Measurements from ENCODE around the gene LARGE1.

Gene LARGE1

DNA sequence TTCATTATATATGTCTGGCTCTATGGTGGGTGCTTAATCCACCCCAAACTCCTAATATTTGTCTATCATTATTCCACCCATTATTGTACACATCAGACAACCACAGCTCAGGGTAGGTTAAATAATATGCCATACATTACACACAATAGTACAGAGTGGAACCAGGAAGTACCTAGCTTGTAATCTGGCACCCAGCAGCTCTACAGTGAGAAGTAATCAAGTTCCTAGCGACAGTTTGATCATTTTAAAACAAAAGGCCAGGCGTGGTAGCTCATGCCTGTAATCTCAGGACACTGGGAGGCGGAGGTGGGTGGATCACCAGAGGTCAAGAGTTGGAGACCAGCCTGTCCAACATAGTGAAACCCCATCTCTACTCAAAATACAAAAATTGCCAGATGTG lies 141.0 kb downstream of the LARGE1 start:
- no peak for DNase-seq (ENCODE audit: low read depth in 2 of 2)

DNA sequence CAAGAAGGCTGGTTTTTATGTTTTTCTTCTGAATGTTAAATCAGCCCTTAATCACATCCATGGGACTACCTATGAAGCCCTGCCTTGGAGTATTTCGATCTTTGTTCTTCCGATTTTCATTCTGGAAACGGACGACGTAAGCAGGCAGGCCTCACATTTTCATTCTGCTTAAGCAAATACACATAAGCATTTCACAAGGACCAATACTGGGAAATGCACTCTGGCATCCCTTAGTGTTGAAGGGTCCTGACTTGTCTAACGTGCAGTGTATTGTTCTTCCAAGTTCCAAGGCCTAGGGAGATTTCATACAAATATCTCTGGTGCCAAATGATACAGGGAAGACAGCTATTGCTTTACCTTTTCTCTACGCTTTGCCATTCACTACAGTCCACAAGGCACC lies 143.8 kb downstream of the LARGE1 start:
- no peak for DNase-seq (ENCODE audit: low read depth in 2 of 2)

DNA sequence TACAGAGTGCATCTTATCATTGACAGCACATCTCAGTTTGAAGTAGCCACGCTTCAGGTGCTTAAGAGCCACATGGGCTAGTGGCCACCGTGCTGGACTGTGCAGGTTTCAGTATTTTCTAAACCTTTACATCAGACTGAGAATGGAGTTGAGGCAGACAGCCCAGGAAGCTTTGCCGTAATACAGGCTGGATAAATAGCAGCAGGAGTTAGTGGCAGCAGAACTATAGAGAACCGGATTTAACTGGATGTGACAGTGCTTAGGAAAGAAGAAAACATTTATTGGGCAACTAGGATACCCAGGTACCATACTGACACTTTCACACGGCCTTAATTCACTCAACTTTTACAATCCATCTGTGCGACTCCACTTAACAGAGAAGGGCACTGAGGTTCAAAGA lies 145.5 kb downstream of the LARGE1 start:
- no peak for DNase-seq (ENCODE audit: low read depth in 2 of 2)

DNA sequence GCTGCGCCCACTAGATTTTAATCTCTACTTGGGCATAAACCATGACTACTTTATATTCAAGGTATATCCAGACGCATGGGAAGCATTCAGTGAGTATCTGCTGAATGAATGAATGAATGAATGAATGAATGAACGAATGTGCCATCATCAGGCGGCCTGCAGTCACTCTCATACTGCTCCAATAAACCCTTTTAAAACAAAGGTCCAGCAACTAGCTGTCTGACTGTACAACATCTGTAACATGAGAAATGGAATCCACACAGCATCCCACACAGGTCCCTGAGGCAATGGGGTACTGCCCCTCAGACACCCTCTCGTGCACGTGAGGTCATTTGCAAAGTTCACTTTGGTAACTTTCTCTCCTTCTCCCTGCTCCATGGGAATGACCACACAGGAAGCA lies 147.5 kb downstream of the LARGE1 start:
- no peak for DNase-seq (ENCODE audit: low read depth in 2 of 2)

DNA sequence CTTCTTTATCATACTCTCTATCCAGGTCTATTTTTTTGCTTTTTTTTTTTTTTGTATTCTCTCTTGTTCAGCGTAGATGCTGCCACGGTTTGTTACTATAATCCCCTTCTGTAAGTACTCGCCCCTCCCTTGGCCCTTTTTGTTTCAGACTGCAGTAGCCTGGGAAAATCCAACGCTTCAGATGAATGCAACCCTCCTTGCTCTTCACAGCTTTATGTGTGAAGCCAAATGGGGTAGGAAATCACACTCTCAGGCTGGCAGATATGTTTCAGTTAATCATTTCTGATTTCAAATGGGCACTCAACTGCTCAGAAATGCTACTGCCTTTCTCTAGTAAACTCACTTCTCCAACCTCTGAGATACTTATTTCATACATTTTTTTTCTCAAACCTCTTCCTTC lies 149.1 kb downstream of the LARGE1 start:
- no peak for DNase-seq (ENCODE audit: low read depth in 2 of 2)

DNA sequence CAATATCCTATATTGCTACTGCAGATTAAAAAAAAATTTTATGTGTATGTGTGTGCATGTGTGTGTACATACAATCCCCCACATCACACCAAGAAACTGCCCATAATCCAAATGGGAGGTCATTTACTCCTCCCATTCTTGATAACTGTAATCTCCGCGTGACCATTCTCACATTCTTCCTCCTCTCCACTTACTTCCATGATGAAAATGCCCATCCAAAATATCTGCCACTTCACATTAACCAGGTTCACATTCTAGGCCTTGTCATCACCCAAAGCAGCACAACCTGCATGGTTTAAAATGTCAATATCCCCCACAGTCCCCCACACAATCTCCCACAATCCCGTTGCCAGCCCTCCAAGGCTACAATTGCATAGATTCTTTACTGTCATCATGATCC lies 149.6 kb downstream of the LARGE1 start:
- no peak for DNase-seq (ENCODE audit: low read depth in 2 of 2)

DNA sequence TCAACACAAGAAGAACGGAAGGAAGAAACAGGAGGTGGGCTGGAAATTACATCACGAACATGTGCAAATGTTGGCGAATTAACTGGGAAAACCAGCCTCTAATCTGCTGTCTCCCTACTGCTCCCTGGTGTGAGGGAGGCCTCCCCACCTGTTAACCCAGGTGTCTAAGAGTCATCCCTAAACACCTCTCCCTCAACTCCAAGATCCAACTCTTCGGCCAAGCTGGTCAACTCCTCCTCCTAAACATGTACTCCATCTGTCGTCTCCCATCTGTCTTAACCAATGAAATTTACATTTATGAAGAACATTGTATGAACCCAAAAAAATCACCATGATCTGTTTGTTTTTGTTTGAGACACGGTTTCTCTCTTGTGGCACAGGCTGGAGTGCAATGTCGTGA lies 154.2 kb downstream of the LARGE1 start:
- no peak for DNase-seq (ENCODE audit: low read depth in 2 of 2)

DNA sequence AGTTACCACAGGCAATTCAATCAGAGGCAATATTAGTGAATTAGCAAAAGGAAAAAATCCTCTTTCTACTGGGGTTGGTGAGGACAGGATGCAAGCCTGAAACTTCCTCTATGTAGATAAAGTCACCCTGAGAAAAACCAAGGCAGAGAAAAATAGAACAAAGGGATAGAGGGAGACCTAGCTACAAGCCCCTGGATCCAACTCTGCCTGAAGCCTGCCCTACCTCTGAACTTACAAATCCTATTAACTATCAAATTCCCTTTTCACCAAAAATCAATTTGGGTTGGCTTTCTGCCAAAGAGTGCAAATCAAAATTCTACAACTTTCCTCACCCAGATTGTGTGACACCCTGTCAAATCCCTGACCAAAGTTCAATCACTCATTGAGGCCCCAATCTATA lies 161.3 kb downstream of the LARGE1 start:
- DNase-seq (ENCODE audit: low read depth in 2 of 2): no peak

DNA sequence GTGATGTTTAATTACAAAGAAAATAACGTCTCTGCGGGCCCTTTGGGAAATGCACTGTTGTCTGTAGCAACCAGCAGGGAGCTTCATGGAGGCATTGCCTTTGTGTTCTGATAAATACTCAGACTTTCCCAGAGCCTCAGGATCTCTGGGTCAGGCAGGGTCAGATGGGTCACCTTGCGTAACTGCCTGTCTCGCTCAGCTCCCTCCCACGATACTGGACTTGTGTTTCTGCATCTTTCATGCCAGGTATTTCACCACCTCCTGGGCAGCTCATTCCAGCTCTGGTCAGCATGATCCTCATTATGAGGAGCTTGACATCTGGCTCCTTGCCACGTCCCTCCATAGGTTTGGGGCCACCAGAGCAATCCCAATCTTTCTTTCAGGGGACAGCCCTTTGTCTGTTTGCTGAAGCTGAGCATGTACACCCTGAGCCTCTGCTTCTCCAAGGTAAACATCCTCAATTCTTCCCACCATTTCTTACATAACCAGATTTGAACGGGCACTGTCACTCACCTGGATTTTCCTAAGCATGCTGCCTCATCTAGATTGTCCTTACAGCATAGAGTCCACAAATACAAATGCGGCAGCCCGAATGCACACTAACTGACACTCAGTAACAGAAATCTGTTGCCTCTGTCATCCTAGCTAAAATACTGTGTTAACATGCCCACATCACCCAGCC lies 162.3 kb downstream of the LARGE1 start:
- DNase-seq (ENCODE audit: low read depth in 2 of 2): no peak

DNA sequence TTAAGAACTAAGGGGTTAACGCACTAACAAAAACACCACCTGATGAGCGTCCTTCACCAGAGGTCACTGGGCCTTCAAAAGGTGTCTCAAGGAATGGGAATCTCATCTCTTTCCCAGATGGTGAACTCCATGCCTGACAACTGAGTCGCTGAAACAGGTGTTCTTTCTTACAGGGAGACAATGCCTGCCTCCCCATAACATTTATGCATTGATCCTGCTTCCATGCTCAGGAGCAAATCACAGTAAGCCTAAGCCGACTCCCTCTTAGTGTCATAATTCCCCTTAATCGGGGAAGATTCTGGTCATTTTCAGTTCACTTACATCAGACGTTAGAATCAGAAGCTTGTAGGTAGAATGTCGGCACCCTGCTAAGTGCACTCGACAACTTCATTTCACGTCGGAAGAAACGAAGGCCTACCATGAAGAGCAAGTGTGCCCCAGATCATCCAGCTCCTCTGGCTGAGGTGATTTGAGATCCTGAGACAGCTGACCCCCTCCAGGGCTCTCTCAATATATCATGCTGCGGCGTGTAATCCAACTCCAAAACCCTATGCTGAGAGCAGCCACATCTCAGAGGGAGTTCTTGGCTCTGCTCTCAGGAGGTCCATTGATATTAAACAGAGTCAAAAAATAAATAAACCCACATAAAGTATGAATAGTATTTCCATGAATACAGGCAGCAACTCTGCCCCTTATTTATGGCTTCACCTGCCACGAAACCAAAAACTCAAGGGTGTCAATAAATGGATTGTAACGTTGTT lies 163.1 kb downstream of the LARGE1 start:
- DNase-seq (ENCODE audit: low read depth in 2 of 2): no peak

DNA sequence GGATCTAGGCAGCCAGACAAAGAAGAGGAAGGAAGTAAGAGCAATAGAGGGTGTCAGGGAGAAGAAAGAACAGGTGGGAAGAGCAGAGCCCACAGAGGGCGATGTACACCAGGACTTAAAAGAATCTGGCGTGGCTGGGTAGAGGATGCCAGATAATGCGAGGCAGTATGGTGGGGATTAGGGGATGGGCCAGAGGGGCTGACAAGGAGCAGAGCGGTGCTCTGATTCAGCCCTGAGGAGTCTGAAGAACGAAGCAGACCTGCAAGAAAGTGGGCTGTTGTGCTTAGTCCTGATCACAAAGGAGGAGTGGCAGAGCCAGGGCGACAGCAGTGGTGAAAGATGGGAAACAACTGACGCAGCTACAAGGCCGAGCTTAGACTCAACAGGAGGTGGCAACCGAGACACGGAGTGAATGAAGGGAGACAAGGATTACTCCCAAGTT lies 163.7 kb downstream of the LARGE1 start:
- no peak for DNase-seq (ENCODE audit: low read depth in 2 of 2)

DNA sequence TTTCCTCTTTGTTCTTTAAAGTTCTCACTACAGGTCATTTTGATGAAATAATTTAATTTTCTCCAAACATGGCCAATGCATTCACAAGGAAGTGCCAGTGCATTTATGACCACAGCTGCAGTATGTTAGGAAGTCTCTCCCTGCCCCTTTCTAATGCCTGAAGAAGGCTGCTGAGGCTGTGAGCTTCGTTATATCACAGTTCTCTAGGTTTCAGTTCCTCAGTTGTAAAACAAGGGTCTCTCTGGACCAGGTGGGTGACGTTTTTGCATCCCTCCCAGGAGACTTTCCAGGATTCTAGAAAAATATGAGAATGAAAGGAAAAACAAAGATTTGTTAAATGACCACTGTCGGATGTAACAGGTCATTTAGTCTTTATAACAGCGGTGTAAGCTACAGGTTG lies 171.6 kb downstream of the LARGE1 start:
- DNase-seq (ENCODE audit: low read depth in 2 of 2): no peak

DNA sequence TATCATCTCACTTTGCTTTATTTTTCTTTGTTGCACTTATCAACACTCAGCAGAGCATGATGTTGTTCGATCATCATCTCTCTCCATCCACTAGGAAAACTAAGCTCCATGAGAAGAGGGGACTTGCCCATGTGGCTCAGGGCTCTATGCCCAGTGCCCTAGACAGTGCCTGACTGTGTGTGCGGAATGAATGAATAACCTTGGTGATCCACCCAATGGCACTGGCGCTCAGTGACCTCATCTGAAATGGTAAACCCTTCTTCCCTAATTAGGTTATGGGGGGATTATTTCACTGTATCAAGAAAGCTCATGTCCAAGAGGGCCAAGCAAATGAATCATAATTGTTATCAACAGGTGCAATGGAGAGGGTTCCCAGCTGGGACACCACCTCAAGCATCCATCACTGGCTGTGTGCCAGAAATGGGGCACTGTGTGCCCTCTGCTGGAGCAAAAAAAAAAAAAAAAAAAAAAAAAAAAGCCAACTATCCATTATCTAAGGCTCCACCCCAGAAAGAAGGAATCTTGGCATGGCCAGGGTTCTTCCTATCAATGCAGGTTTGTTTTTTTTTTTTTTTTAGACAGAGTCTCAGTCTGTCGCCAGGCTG lies 172.6 kb downstream of the LARGE1 start:
- DNase-seq (ENCODE audit: low read depth in 2 of 2): no peak

DNA sequence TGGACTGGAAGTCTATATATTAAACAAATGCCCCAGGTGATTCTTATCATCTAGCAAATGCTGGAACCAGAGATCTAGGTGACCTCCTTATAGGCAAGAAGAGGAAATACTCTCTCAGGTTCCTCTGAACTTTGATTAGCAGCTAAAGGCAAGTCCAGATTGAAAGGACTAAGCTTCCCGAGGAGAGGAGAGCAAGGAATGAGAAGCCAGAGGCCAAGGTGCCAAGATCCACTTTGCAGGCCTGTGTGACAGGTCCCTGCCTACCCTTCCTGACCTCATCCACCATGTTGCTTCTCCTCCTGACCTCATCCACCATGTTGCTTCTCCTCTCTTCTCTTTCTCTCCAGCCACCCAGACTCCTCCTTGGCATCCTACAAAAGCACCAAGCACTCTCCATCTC lies 173.2 kb downstream of the LARGE1 start:
- DNase-seq (ENCODE audit: low read depth in 2 of 2): no peak

DNA sequence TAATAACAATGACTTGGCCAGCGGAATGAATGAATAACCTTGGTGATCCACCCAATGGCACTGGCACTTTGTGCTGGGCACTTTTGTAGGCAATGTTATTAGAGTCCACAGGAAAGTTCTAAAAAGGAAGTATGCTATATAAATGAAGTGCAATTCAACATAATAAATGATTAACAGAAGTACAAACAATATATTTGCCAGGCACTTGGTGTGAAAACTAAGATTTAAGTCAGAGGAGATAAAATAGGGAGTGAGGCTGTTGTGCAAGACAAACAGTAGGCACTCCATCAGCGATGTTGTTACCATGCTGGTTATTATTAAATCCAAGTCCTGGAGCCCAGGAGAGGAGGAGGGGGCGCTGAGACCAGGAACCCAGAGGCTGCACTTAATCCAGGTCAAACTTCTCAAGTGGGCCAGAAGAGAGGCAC lies 173.8 kb downstream of the LARGE1 start:
- DNase-seq (ENCODE audit: low read depth in 2 of 2): no peak

DNA sequence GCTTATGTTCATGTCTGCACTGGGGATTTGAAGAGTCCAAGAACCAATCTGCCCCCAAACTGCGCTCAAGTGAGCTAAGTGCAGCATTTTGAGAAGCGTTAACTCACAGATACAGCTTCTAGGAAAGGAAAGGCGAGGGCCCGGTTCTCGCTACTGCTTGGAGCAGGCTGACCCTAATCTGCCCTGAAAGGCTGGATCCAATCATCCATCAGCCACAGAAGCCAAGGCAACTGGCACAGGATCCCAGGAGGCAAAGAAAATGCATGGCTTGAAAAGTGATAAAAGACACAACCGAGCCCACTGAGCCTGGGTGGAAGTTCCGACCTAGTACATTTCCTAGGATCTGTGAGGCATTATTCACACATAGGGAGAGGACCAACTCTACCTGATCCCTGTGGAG lies 174.8 kb downstream of the LARGE1 start:
- no peak for DNase-seq (ENCODE audit: low read depth in 2 of 2)

DNA sequence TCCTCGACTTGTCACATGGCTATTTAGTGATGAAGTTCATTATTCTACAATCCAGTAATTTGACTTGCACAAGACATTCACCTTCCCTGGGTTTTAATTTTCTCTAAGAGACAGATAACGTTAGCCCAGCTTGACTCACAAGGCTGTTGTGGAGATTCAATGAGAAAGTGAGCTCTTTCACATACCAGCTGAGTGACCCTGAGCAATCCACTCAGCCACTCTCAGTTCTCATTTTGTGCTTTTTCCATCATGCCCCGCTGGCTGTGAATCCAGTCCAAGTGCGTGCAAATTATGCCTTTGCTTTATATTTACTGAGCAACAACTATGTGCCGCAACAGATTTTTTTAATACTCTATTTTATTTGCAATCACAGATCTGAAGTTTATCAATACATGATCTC lies 176.5 kb downstream of the LARGE1 start:
- no peak for DNase-seq (ENCODE audit: low read depth in 2 of 2)

DNA sequence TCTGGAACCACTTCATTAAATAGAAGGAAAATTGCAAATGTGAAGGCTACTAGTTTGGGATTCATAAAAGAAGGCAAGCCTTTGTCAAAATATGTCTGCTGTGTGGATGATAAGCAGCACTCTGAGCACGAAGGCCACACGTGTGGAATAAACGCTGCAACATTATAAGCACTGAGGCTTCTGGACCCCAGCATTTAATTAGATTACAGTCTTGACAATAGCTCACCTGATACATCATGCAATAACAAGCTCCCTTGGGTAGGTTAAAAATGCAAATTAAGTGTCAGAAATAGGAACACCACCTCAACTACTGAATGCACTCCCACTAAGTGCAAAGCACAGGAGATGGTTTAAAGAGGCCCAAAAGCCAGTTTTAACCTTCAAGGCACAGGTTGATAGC lies 179.3 kb downstream of the LARGE1 start:
- DNase-seq (ENCODE audit: low read depth in 2 of 2): no peak

DNA sequence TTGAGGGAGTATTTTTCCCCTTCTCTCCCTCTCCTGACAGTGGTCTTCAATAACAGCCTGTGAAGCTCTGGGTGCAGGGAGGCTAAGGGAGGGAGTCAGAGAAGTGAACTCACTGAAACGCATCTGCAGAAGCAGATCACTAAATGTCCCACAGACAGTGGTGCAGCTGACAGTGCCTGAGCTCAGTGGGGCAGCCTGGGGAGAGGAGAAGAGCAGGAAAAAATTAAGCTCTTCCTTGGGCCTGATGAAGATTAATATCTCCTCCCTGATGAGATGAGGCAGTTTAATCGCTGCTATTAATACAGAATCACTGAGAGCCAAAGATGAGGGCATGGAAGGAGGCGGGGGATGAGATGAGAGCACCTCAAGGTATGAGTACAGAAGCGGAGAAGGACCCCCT lies 180.8 kb downstream of the LARGE1 start:
- DNase-seq (ENCODE audit: low read depth in 2 of 2): no peak

DNA sequence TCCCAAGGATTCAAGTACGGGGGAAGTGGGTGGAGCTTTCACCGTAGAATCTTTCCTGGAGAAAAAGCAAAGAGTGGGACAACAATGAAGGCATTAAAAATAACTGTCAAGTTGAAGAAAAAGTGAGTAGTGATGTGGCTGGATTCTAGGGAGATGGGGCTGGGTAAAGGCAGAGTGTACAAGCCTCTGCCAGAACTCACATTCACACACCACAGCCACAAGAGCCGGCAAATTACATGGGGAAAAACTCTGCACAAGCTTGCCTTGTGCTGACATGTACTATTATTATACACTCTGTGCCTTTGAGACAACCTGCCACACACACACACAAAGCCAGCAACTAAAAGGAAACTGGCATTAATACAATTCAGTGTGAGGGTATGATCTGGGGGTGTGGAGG lies 182.6 kb downstream of the LARGE1 start:
- DNase-seq (ENCODE audit: low read depth in 2 of 2): no peak

DNA sequence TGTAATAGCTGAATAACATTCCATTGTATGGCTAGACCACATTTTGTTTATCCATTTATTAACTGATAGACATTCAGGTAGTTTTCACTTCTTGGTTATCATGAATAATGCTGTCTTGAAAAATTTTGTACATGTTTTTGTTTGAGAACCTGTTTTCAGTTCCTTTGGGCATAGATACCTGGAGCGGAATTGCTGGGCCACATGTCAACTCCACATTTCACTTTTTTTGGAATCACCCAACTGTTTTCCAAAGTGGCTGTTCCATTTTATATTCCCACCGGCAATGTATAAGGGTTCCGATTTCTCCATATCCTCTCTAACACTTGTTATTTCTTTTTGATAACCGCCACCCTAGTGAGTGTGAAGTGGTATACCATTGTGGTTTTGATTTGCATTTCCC lies 184.3 kb downstream of the LARGE1 start:
- no peak for DNase-seq (ENCODE audit: low read depth in 2 of 2)

DNA sequence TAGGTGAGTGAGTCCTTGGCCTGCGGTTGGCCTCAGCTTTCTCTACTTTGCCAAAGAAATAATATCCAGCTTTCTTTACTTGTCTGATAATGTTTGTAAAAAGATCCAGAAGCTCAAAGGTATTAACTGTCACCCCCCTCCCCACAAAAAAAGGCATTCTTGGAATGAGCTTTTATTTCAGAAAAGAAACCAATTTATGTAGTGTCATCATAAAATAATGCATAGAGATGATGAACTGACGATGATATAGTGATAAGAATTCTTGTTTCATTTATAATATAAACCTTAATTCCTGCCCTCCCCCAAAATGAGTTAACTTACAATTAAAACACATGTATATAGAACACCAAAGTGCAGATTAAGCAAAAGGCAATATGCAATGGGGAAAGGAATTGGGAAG lies 191.4 kb downstream of the LARGE1 start:
- no peak for DNase-seq (ENCODE audit: low read depth in 2 of 2)

DNA sequence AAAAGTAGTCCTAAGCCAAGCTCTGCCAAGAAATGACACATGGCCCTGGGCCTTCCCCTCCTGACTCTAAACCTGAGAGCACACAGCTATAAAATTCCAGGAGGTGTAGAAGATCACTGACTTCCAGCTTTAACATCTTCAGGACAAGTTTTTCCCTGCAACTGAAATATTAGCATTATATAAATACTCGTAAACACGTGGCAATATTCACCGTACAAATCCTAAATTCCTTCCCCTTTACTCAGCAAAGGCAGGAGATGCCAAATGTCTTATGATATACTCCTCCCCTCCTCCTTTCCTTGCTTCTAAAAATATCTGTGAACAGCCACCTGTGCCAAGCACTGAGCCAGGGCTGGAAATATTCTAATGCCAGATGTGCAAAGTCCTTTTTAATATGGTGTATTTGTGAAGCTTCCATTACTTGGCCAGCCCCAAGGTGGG lies 194.0 kb downstream of the LARGE1 start:
- peak; percentile 39 to 42 for DNase-seq (ENCODE audit: low read depth in 2 of 2)

Measured in fibroblast of skin of left quadriceps (primary cell).